ENCODE measurements around the gene GNB3.

DNA sequence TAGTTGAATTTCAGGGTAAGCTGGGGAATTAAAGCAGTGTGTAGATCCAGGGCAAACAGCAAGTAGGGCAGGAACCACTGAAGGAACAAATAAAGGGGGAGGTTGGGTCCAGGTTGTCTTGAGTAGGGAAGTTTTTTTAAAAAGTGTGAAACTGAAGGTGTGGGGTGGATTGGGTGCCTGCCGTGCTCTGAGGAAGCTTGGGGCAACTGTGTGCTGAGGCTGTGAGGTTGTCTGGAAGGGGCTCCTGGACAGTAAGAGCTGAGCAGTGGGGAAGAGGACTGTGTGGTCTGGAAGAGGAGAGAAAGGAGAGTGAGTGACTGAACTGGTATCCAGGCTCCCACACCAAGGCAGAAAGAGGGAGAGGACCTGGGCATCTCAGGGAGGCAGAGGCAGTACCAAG is 30.0 kb upstream of the GNB3 start:
- TF ChIP-seq, protein P1, sequence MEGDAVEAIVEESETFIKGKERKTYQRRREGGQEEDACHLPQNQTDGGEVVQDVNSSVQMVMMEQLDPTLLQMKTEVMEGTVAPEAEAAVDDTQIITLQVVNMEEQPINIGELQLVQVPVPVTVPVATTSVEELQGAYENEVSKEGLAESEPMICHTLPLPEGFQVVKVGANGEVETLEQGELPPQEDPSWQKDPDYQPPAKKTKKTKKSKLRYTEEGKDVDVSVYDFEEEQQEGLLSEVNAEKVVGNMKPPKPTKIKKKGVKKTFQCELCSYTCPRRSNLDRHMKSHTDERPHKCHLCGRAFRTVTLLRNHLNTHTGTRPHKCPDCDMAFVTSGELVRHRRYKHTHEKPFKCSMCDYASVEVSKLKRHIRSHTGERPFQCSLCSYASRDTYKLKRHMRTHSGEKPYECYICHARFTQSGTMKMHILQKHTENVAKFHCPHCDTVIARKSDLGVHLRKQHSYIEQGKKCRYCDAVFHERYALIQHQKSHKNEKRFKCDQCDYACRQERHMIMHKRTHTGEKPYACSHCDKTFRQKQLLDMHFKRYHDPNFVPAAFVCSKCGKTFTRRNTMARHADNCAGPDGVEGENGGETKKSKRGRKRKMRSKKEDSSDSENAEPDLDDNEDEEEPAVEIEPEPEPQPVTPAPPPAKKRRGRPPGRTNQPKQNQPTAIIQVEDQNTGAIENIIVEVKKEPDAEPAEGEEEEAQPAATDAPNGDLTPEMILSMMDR (IDR thresholded peaks at IDR 0.05): no peak
- TF ChIP-seq POLR2A (IDR thresholded peaks at IDR 0.05): no peak

Data from thyroid gland (tissue), 4 donors.